ENCODE data around the gene ADA.

DNA sequence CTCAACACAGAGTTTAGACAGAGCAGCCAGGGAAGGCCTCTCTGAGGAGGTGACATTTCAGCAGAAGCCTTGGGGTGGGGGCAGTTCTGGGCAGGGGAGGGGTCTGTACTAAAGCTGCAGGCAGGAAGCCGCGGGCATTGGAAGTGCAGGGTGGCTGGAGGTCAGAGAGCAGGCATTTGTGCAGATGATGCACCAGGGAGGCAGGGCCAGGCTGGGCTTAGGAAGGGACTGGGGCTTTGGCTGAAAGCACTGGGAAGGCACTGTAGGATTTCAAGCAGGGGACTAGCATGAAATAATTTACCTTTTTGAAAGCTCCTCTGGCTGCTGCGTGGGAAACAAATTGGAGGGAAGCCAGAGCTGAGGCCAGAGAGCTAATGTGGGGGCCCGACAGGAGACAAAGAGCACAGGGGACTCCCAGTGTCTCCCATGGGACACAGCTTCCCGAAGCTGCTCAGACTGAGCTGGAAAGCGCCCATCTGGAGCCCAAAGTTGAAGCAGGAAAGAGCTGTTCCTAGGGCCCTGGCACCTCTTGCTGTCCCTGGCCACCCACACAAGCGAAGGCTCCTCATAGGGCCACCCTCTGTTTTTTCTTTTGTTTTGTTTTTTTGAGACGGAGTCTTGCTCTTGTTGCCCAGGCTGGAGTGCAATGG is 19.3 kb downstream of the ADA start:
- TF ChIP-seq EZH2phosphoT487 (IDR thresholded peaks at IDR 0.05; ENCODE audit: low read length) (no peak), EZH2 (optimal IDR thresholded peaks at IDR 0.05; ENCODE audit: low read depth, low read length) (no peak)
- TF ChIP-seq, protein P1, sequence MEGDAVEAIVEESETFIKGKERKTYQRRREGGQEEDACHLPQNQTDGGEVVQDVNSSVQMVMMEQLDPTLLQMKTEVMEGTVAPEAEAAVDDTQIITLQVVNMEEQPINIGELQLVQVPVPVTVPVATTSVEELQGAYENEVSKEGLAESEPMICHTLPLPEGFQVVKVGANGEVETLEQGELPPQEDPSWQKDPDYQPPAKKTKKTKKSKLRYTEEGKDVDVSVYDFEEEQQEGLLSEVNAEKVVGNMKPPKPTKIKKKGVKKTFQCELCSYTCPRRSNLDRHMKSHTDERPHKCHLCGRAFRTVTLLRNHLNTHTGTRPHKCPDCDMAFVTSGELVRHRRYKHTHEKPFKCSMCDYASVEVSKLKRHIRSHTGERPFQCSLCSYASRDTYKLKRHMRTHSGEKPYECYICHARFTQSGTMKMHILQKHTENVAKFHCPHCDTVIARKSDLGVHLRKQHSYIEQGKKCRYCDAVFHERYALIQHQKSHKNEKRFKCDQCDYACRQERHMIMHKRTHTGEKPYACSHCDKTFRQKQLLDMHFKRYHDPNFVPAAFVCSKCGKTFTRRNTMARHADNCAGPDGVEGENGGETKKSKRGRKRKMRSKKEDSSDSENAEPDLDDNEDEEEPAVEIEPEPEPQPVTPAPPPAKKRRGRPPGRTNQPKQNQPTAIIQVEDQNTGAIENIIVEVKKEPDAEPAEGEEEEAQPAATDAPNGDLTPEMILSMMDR (IDR thresholded peaks at IDR 0.05; ENCODE audit: low read length), result no peak
